ENCODE data around the gene ZFYVE9.
A peak's percentile ranks its signal among the peaks of the same experiment; 100 is the strongest.

Gene ZFYVE9

GRCh38 chr1:52357397-52357796 lies 215.5 kb downstream of the ZFYVE9 start:
- TF ChIP-seq, protein P1, sequence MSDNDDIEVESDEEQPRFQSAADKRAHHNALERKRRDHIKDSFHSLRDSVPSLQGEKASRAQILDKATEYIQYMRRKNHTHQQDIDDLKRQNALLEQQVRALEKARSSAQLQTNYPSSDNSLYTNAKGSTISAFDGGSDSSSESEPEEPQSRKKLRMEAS (IDR thresholded peaks at IDR 0.05; ENCODE audit: low read depth, low read length), result no peak
- no peak for TF ChIP-seq MYC (IDR thresholded peaks at IDR 0.05; ENCODE audit: low read depth, low read length)
- TF ChIP-seq, protein P2, sequence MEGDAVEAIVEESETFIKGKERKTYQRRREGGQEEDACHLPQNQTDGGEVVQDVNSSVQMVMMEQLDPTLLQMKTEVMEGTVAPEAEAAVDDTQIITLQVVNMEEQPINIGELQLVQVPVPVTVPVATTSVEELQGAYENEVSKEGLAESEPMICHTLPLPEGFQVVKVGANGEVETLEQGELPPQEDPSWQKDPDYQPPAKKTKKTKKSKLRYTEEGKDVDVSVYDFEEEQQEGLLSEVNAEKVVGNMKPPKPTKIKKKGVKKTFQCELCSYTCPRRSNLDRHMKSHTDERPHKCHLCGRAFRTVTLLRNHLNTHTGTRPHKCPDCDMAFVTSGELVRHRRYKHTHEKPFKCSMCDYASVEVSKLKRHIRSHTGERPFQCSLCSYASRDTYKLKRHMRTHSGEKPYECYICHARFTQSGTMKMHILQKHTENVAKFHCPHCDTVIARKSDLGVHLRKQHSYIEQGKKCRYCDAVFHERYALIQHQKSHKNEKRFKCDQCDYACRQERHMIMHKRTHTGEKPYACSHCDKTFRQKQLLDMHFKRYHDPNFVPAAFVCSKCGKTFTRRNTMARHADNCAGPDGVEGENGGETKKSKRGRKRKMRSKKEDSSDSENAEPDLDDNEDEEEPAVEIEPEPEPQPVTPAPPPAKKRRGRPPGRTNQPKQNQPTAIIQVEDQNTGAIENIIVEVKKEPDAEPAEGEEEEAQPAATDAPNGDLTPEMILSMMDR (IDR thresholded peaks at IDR 0.05; ENCODE audit: low read depth, low read length), result no peak
- no peak for TF ChIP-seq POLR2A (IDR thresholded peaks at IDR 0.05; ENCODE audit: extremely low read depth, insufficient read length)
- no peak overlapping the region for H3K4me3 ChIP-seq (ENCODE audit: low read depth, low read length)
- DNase-seq (ENCODE audit: low read depth), result no peak

DNA sequence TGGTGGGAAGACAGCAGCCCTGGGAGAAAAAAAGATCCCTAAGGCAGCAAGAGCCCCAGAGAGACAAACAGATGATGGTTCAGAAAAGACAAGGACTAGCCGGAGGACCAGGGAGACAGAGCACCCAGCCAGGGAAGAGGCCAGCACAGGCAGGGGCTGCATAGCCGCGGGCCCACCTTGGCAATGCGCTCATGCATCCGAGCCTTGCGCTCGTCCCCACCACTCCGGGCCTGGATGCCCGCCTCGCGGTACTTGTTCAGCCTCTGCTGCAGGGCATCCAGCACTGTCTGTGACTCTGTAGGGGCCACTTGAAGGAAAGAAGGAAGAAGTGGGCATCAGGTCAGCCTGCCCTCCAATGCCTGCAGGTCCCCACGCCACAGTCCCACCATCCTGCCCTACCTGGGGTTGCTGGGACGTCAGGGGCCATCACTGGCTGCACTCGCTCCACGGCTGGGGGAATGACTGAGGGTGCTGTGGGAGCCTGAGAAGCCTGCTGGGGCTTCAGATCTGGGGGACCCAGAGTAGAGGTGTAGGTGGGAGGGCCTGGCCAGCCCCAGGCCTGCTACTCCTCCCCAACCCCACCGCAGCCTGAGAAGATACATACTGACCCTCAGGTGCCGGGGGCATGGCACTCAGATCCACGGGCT lies 217.1 kb downstream of the ZFYVE9 start:
- TF ChIP-seq, protein P2 (IDR thresholded peaks at IDR 0.05; ENCODE audit: low read depth, low read length), result no peak
- TF ChIP-seq POLR2A (IDR thresholded peaks at IDR 0.05; ENCODE audit: extremely low read depth, insufficient read length) (no peak), MYC (IDR thresholded peaks at IDR 0.05; ENCODE audit: low read depth, low read length) (no peak)
- TF ChIP-seq, protein P1 (IDR thresholded peaks at IDR 0.05; ENCODE audit: low read depth, low read length), result no peak
- H3K4me3 ChIP-seq (ENCODE audit: low read depth, low read length), result no peak overlapping the region
- no peak for DNase-seq (ENCODE audit: low read depth)

DNA sequence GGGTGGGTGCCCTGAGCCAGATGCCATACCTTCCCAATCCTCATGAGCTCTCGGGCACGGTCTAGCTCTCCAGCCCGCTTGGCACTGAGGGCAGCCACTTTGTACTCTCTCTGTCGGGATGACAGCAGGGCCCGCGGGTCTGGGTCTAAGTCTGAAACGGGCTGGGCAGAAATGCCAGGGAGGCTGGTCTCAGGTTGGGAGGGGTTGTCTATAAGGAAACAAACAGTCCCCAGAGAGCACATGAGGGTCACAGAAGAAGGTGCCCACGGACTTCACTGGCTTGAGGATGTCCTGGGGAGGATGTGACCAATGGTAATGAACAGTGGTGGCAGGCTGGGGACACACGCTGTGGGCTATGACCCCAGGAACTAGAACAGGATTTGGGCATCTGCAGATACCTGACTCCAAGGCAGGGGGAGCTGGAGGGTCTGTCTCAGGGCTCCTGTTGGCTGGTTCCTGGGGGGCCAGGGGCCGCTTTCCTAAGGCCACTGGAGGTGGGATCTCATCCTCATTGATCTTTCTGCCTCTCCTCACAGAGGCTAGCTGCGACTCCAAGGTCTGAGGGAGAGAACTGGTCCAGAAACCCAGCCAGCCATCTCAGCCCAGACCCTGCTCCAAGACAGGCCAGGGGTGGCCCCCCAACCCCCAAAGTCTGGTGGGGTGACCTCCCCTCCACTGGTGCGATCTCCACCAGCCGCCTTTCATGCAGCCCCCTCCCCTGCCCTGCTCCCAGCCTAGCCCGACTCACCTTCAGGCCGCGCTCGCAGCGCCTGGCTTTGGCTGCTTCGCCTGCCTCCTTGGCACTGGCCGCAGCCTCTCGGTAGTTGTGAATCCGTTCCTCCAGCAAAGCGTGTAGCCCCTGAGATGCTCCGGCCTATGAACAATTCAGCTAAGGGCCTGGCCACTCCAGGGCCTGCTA lies 218.0 kb downstream of the ZFYVE9 start:
- TF ChIP-seq, protein P2 (IDR thresholded peaks at IDR 0.05; ENCODE audit: low read depth, low read length), result no peak
- TF ChIP-seq MYC (IDR thresholded peaks at IDR 0.05; ENCODE audit: low read depth, low read length) (no peak), POLR2A (IDR thresholded peaks at IDR 0.05; ENCODE audit: extremely low read depth, insufficient read length) (no peak)
- TF ChIP-seq, protein P1 (IDR thresholded peaks at IDR 0.05; ENCODE audit: low read depth, low read length), result no peak
- DNase-seq (ENCODE audit: low read depth), result no peak
- H3K4me3 ChIP-seq (ENCODE audit: low read depth, low read length), result no peak overlapping the region

DNA sequence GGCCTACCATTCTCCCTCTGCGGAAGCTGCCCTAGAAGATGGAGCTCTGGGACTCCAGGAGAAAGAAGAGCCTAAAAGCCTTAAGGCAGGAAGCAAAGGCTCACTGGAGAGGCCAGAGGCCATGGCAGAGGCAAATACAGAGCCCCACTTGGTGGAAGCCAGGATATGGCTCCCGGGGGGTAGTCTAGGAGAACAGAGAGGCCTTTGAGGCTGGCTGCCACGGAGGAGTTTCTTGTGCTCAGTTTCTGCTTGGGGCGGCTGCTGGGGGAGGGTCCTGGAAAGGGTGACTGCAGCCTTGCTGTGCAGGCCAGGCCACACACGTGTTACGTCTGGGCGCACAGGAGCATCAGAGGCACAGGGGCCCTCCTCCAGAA lies 218.7 kb downstream of the ZFYVE9 start:
- TF ChIP-seq POLR2A (IDR thresholded peaks at IDR 0.05; ENCODE audit: extremely low read depth, insufficient read length) (no peak), MYC (IDR thresholded peaks at IDR 0.05; ENCODE audit: low read depth, low read length) (no peak)
- TF ChIP-seq, protein P1 (IDR thresholded peaks at IDR 0.05; ENCODE audit: low read depth, low read length), result no peak
- TF ChIP-seq, protein P2 (IDR thresholded peaks at IDR 0.05; ENCODE audit: low read depth, low read length), result no peak
- DNase-seq (ENCODE audit: low read depth), result no peak
- no peak overlapping the region for H3K4me3 ChIP-seq (ENCODE audit: low read depth, low read length)

DNA sequence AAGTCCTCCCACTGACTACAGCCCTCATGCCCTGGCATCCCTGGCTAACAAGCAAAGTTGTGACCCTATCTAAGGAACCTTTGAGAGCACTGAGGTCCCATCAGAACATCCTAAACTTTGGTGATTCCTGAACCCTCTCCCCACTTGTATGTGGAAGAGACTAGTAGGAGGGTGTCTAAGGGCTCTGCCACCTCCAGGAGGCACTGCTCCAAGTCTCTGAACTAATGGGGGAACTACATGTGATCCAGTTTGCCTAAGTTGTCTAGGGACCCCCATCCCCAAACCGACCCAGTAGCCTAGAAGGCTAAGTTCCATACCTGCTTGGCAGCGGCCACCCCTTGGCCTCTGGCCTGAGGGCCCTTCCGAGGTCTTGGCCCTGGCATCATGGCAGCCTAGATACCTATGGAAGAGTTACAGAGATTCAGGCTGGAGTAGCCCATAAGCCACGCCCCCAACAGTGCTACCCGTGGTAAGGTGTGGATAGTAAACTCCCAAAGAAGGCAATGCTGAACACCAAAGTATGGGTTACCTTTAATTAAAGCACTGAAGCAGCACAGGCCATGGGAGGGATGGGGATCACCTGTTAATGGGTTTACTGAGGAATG lies 222.4 kb downstream of the ZFYVE9 start:
- DNase-seq (ENCODE audit: low read depth), result no peak

More for the DNA sequence above, 222.4 kb downstream of the ZFYVE9 start:
- H3K4me3 ChIP-seq (ENCODE audit: low read depth, low read length), result peak overlapping the region; percentile 87
- TF ChIP-seq, protein P2 (IDR thresholded peaks at IDR 0.05; ENCODE audit: low read depth, low read length), result peak; percentile 9
- TF ChIP-seq POLR2A (IDR thresholded peaks at IDR 0.05; ENCODE audit: extremely low read depth, insufficient read length) (no peak), MYC (IDR thresholded peaks at IDR 0.05; ENCODE audit: low read depth, low read length) (no peak)

All from NB4 (cell line).